SK-N-SH (cell line): ENCODE measurements around the gene C18orf54. TPM values are rescaled to one million over a fixed set of nuclear protein-coding genes. Genes with fewer than 3 reads are reported as not detected.

ENCODE experiments used
- CTCF ChIA-PET: fragments of 300-600, 350-600 bp; formaldehyde crosslinking; extraction: SDS; loops from one replicate; lab custom pipeline; 2021; lab: Yijun Ruan, JAX
- POLR2A ChIA-PET: fragments of 350-600 bp; sonication (Branson Sonifier 250); formaldehyde crosslinking; extraction: SDS; loops from one replicate; lab custom pipeline; 2020; ENCODE audit warnings: antibody characterized with exemption, inconsistent platforms; lab: Yijun Ruan, JAX
- DNase-seq: peaks from one replicate; pipeline ENCODE4 v3.0.0; 2012
- H2AFZ ChIP-seq: fragments of 200-600 bp; sonication (generic); 2 replicates; pipeline ENCODE4 v1.8.1; 2016; ENCODE audit warnings: antibody characterized with exemption, mild to moderate bottlenecking, low read depth
- H3F3A ChIP-seq: fragments of 200-600 bp; sonication (generic); replicated peaks from 2 replicates; pipeline ENCODE3; 2016; ENCODE audit warnings: antibody characterized with exemption, mild to moderate bottlenecking; ENCODE audit not compliant: insufficient read depth
- H3K27ac ChIP-seq, 2 experiments: fragments of 200-500 bp in 1 of 2; fragments of 200-600 bp in 1 of 2; sonication (Bioruptor generic) in 1 of 2; sonication (generic), shearing (Covaris generic) in 1 of 2; 2 replicates each; pipeline versions ENCODE4 v1.5.1 to v1.6.1; 2014 to 2016; ENCODE audit warnings: low read depth in 2 of 2, inconsistent platforms in 1 of 2, low read length in 1 of 2, mild to moderate bottlenecking in 1 of 2, mixed read lengths in 1 of 2
- H3K27me3 ChIP-seq: fragments of 200-600 bp; sonication (generic), shearing (Covaris generic); 2 replicates; pipeline ENCODE4 v1.6.1; 2016; ENCODE audit warnings: mixed run types; ENCODE audit not compliant: insufficient read depth
- H3K36me3 ChIP-seq, 2 experiments: fragments of 200-500 bp in 1 of 2; fragments of 200-600 bp in 1 of 2; sonication (Bioruptor generic) in 1 of 2; sonication (generic) in 1 of 2; replicated peaks in 1 of 2; 2 replicates each; pipeline versions ENCODE3 to v1.5.1; 2014 to 2016; ENCODE audit warnings: low read length in 1 of 2, mild to moderate bottlenecking in 1 of 2; ENCODE audit not compliant: insufficient read depth in 2 of 2, control insufficient read depth in 1 of 2
- H3K4me1 ChIP-seq, 2 experiments: fragments of 200-500 bp in 1 of 2; fragments of 200-600 bp in 1 of 2; sonication (Bioruptor generic) in 1 of 2; sonication (generic), shearing (Covaris generic) in 1 of 2; 2 replicates each; pipeline versions ENCODE4 v1.5.1 to v1.6.1; 2014 to 2016; ENCODE audit warnings: low read depth in 1 of 2, low read length in 1 of 2, mixed run types in 1 of 2; ENCODE audit not compliant: insufficient read depth in 2 of 2, control insufficient read depth in 1 of 2
- H3K4me2 ChIP-seq: fragments of 200-600 bp; sonication (generic), shearing (Covaris generic); 2 replicates; pipeline ENCODE4 v1.6.1; 2017; ENCODE audit warnings: mixed run types
- H3K4me3 ChIP-seq, 2 experiments: fragments of 200-500 bp in 1 of 2; fragments of 200-600 bp in 1 of 2; sonication (Bioruptor generic) in 1 of 2; sonication (generic), shearing (Covaris generic) in 1 of 2; 2 replicates each; pipeline versions ENCODE4 v1.5.1 to v1.8.1; 2014 to 2016; ENCODE audit warnings: low read depth in 2 of 2, inconsistent platforms in 1 of 2, low read length in 1 of 2, mild to moderate bottlenecking in 1 of 2, mixed read lengths in 1 of 2, moderate library complexity in 1 of 2
- H3K79me2 ChIP-seq: fragments of 200-600 bp; sonication (generic); 2 replicates; pipeline ENCODE4 v1.8.1; 2017; ENCODE audit warnings: mild to moderate bottlenecking; ENCODE audit not compliant: insufficient read depth
- H3K9ac ChIP-seq: fragments of 200-600 bp; sonication (generic); 2 replicates; pipeline ENCODE4 v1.6.1; 2017; ENCODE audit warnings: mixed run types
- H3K9me2 ChIP-seq: fragments of 200-600 bp; sonication (generic); 2 replicates; pipeline ENCODE4 v1.6.1; 2017; ENCODE audit warnings: mixed run types
- H3K9me3 ChIP-seq: fragments of 200-600 bp; sonication (generic); 2 replicates; pipeline ENCODE4 v1.6.1; 2017; ENCODE audit warnings: mixed run types, mild to moderate bottlenecking, moderate library complexity
- H4K20me1 ChIP-seq: fragments of 200-600 bp; sonication (generic); 2 replicates; pipeline ENCODE4 v1.6.1; 2017; ENCODE audit warnings: mild to moderate bottlenecking, mixed run types; ENCODE audit not compliant: insufficient read depth
- EZH2phosphoT487 ChIP-seq: fragments of 200-600 bp; sonication (generic); IDR thresholded peaks from 2 replicates; pipeline ENCODE4 v1.6.1; 2017; ENCODE audit warnings: low read depth, mixed run types, mild to moderate bottlenecking, antibody characterized with exemption, moderate library complexity, borderline replicate concordance
- FOXJ3 ChIP-seq: sonication (generic); formaldehyde crosslinking; IDR thresholded peaks from 2 replicates; pipeline ENCODE4 v1.5.1; 2020; ENCODE audit warnings: mild to moderate bottlenecking, missing genetic modification reagents
- JUND ChIP-seq: IDR thresholded peaks from 2 replicates; pipeline ENCODE4 v1.4.0; 2012
- NRF1 ChIP-seq: IDR thresholded peaks from 2 replicates; pipeline ENCODE4 v1.6.1; 2012; ENCODE audit warnings: low read depth, mild to moderate bottlenecking, low read length
- POLR2AphosphoS5 ChIP-seq: IDR thresholded peaks from 2 replicates; pipeline ENCODE4 v1.6.1; 2012; ENCODE audit warnings: low read depth, low read length
- RCOR1 ChIP-seq: fragments of 150-350 bp; IDR thresholded peaks from 2 replicates; pipeline ENCODE4 v1.6.1; 2017; ENCODE audit warnings: antibody characterized with exemption, low read length
- YY1 ChIP-seq: IDR thresholded peaks from 2 replicates; pipeline ENCODE4 v1.4.0; 2012; ENCODE audit warnings: low read depth, mild to moderate bottlenecking
- WGBS: methylation state at CpG from one replicate; pipeline ENCODE4 v1.1.6; 2017; ENCODE audit warnings: low lambda C conversion rate; 5-methylcytosine and 5-hydroxymethylcytosine counted together
- polyA plus RNA-seq, 3 experiments: library from polyadenylated mRNA; depleted of rRNA; stranded (reverse); fragments of >200 nt; gene quantifications; 2 replicates each; pipeline ENCODE4 v1.2.3, GENCODE V29; 2012
- TF ChIP-seq, protein P1 (sequence below): IDR thresholded peaks from 2 replicates; pipeline ENCODE4 v1.4.0; 2012; ENCODE audit warnings: low read depth
- TF ChIP-seq, protein P2 (sequence below): fragments of 200-600 bp; sonication (generic); IDR thresholded peaks from 2 replicates; pipeline ENCODE4 v1.6.1; 2017; ENCODE audit warnings: antibody characterized with exemption, mild to moderate bottlenecking, moderate library complexity
- TF ChIP-seq, protein P3 (sequence below): IDR thresholded peaks from 2 replicates; pipeline ENCODE4 v1.6.1; 2012; ENCODE audit warnings: mild to moderate bottlenecking, low read depth, low read length, moderate library complexity

C18orf54 gene
- polyA plus RNA-seq, 1 of the 3 experiments (the other 2 are of a cell fraction), result 0.76 TPM

DNA sequence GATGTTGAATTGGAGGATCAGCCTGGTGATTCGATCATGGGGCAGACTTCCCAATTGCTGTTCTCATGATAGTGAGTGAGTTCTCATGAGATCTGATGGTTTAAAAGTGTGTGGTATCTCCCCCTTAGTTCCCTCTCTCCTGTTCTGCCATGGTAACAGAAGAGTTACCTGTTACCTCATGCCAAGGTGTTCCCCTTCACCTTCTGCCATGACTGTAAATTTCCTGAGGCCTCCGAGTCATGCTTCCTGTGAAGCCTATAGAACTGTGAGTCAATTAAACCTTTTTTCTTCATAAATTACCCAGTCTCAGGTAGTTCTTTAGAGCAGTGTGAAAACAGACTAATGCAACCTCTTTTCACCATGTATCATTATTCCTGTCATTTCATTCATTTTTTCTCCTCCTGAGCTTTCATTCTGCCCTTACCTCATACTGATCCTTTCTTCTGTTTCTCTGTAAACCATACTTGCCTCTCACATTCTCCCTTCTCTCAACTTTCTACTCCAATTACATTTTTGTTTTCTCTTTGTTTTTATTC lies 22.0 kb upstream of the C18orf54 start:
- Histone ChIP-seq H2AFZ (no peak overlapping the region), H3F3A (no peaks in the 10 kb centered on the region), H3K9ac (no peak overlapping the region), H3K36me3 (no peaks in the 10 kb centered on the region), H3K27ac (no peak overlapping the region), H3K27me3 (no peaks in the 10 kb centered on the region), H3K4me3 (no peak overlapping the region), H4K20me1 (no peaks in the 10 kb centered on the region), H3K4me1 (no peaks in the 10 kb centered on the region), H3K9me3 (no peaks in the 10 kb centered on the region; the same call in 1 of the 2 replicates), H3K4me2 (no peak overlapping the region), H3K79me2 (no peaks in the 10 kb centered on the region), H3K9me2 (no peaks in the 10 kb centered on the region)
- no peak for DNase-seq
- no peak for TF ChIP-seq FOXJ3 (CRISPR knock-in tag)
- TF ChIP-seq RCOR1, result no peak
- no peak for TF ChIP-seq EZH2phosphoT487
- TF ChIP-seq, protein P1, sequence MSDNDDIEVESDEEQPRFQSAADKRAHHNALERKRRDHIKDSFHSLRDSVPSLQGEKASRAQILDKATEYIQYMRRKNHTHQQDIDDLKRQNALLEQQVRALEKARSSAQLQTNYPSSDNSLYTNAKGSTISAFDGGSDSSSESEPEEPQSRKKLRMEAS, result no peak
- TF ChIP-seq NRF1, result no peak
- ChIA-PET CTCF (interaction anchor here (1.3 kb wide), 1 partner anchor 10 kb away, joined by 4 read pairs; no protein-coding TSS in a partner anchor), POLR2A (no interaction called here)
- 47% methylated on average over 2 of the region's 2 CpGs for WGBS

DNA sequence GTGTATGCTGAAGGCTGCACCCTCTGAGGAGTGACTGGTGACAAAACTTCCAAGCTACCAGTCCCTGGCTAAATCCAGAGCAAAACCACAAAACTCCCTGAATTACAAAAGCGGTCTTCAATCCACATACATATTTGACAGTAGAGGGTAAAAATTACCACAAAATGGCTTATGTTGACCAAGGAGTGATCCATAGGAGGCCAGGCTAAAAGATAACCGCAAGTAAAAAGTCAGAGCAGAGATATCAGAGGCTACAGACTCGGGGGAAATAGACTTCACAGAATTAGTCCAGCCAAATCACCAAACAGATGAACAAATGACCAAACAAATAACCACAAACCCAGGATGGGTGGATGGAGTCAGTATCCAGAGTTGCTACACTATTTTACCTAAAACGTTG lies 19.5 kb upstream of the C18orf54 start:
- POLR2A ChIA-PET, result no interaction called here
- H3K9me2 ChIP-seq, result no peaks in the 10 kb centered on the region
- CTCF ChIA-PET, result interaction anchor here (0.6 to 1.5 kb wide), 2 partner anchors 20 to 22 kb away, joined by 3 read pairs; no protein-coding TSS in a partner anchor
- no peaks in the 10 kb centered on the region; the same call in 1 of the 2 replicates for H3K9me3 ChIP-seq
- H4K20me1 ChIP-seq, result no peaks in the 10 kb centered on the region
- H3K36me3 ChIP-seq, result no peaks in the 10 kb centered on the region
- H3K4me2 ChIP-seq, result no peak overlapping the region
- no peak overlapping the region for H2AFZ ChIP-seq
- TF ChIP-seq POLR2AphosphoS5 (no peak), JUND (no peak), FOXJ3 (CRISPR knock-in tag) (no peak), YY1 (no peak)
- TF ChIP-seq, protein P2, sequence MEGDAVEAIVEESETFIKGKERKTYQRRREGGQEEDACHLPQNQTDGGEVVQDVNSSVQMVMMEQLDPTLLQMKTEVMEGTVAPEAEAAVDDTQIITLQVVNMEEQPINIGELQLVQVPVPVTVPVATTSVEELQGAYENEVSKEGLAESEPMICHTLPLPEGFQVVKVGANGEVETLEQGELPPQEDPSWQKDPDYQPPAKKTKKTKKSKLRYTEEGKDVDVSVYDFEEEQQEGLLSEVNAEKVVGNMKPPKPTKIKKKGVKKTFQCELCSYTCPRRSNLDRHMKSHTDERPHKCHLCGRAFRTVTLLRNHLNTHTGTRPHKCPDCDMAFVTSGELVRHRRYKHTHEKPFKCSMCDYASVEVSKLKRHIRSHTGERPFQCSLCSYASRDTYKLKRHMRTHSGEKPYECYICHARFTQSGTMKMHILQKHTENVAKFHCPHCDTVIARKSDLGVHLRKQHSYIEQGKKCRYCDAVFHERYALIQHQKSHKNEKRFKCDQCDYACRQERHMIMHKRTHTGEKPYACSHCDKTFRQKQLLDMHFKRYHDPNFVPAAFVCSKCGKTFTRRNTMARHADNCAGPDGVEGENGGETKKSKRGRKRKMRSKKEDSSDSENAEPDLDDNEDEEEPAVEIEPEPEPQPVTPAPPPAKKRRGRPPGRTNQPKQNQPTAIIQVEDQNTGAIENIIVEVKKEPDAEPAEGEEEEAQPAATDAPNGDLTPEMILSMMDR, result no peak
- TF ChIP-seq, protein P3, sequence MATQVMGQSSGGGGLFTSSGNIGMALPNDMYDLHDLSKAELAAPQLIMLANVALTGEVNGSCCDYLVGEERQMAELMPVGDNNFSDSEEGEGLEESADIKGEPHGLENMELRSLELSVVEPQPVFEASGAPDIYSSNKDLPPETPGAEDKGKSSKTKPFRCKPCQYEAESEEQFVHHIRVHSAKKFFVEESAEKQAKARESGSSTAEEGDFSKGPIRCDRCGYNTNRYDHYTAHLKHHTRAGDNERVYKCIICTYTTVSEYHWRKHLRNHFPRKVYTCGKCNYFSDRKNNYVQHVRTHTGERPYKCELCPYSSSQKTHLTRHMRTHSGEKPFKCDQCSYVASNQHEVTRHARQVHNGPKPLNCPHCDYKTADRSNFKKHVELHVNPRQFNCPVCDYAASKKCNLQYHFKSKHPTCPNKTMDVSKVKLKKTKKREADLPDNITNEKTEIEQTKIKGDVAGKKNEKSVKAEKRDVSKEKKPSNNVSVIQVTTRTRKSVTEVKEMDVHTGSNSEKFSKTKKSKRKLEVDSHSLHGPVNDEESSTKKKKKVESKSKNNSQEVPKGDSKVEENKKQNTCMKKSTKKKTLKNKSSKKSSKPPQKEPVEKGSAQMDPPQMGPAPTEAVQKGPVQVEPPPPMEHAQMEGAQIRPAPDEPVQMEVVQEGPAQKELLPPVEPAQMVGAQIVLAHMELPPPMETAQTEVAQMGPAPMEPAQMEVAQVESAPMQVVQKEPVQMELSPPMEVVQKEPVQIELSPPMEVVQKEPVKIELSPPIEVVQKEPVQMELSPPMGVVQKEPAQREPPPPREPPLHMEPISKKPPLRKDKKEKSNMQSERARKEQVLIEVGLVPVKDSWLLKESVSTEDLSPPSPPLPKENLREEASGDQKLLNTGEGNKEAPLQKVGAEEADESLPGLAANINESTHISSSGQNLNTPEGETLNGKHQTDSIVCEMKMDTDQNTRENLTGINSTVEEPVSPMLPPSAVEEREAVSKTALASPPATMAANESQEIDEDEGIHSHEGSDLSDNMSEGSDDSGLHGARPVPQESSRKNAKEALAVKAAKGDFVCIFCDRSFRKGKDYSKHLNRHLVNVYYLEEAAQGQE, result no peak
- no peak overlapping the region for H3K27ac ChIP-seq
- H3K4me1 ChIP-seq, result no peaks in the 10 kb centered on the region
- H3K79me2 ChIP-seq, result no peaks in the 10 kb centered on the region
- no peak overlapping the region for H3K9ac ChIP-seq
- DNase-seq, result no peak
- WGBS, result 63% methylated on average over 4 of the region's 4 CpGs
- no peaks in the 10 kb centered on the region for H3F3A ChIP-seq
- H3K4me3 ChIP-seq, result no peak overlapping the region
- H3K27me3 ChIP-seq, result no peaks in the 10 kb centered on the region
